Stimulated activated CD4-positive, alpha-beta T cell treated with anti-CD3 and anti-CD28 coated beads, Interleukin-1b, Interleukin-23, amount 100 ng/mL, for 24 hours (primary cell): ENCODE data around the gene AQP2.

ENCODE experiments used
- DNase-seq, 4 experiments: peaks; one replicate each; pipeline ENCODE4 v3.0.0-alpha.2; 2020; ENCODE audit warnings: low read depth in 4 of 4, low spot score in 1 of 4

AQP2 gene

GRCh38 chr12:49950273-49951251 lies at the start of gene AQP2:
Gene AQP2, plus strand, starts transcription at chr12:49950737. Its CDS starts 94 bp downstream, at chr12:49950831.
- DNase-seq = no peak

GRCh38 chr12:49901026-49901425 lies 49.5 kb upstream of the AQP2 start:
- no peak for DNase-seq

GRCh38 chr12:49901986-49902385 lies 48.6 kb upstream of the AQP2 start:
- DNase-seq = no peak

GRCh38 chr12:49902399-49903350 lies 47.9 kb upstream of the AQP2 start:
- no peak for DNase-seq

- DNase-seq = no peak
Observed at GRCh38 chr12:49903351-49903699, 47.2 kb upstream of the AQP2 start.

- DNase-seq = peak in 3 of 4 experiments; percentile 11 to 27 (median 23)
Observed at GRCh38 chr12:49903700-49904423, 46.7 kb upstream of the AQP2 start, which contains the start of gene FAIM2. Gene FAIM2, minus strand, starts transcription at chr12:49903900. Its CDS starts 108 bp downstream, at chr12:49903792.

GRCh38 chr12:49904601-49905000 lies 45.9 kb upstream of the AQP2 start:
- DNase-seq = no peak

- no peak for DNase-seq
Observed at GRCh38 chr12:49905718-49906314, 44.7 kb upstream of the AQP2 start.

GRCh38 chr12:49907352-49907751 lies 43.2 kb upstream of the AQP2 start:
- DNase-seq = no peak

GRCh38 chr12:49909356-49909755 lies 41.2 kb upstream of the AQP2 start:
- no peak for DNase-seq

- DNase-seq = no peak
Observed at GRCh38 chr12:49909826-49910225, 40.7 kb upstream of the AQP2 start.

- no peak for DNase-seq
Observed at GRCh38 chr12:49910331-49911212, 40.0 kb upstream of the AQP2 start.

GRCh38 chr12:49911213-49911605 lies 39.3 kb upstream of the AQP2 start:
- DNase-seq = no peak

GRCh38 chr12:49912345-49913255 lies 37.9 kb upstream of the AQP2 start:
- no peak for DNase-seq

- DNase-seq = no peak
Observed at GRCh38 chr12:49916129-49916919, 34.2 kb upstream of the AQP2 start.

- DNase-seq = no peak
Observed at GRCh38 chr12:49917166-49917787, 33.3 kb upstream of the AQP2 start.

GRCh38 chr12:49917788-49918173 lies 32.8 kb upstream of the AQP2 start:
- no peak for DNase-seq
